GM23338 (cell line): ENCODE measurements around the gene TBK1. TPM values are rescaled to one million over a fixed set of nuclear protein-coding genes. Genes with fewer than 3 reads are reported as not detected.

Source experiments
- ATAC-seq: fragments of 200-7000 bp; cut with Tn5 transposase; 3 replicates; pipeline ENCODE4 v1.9.1; 2020
- DNase-seq: peaks from one replicate; pipeline ENCODE4 v3.0.0-alpha.2; 2015; ENCODE audit warnings: low spot score
- H2AFZ ChIP-seq: fragments of 200-600 bp; sonication (generic); 2 replicates; pipeline ENCODE4 v1.8.0; 2016; ENCODE audit warnings: antibody characterized with exemption, mild to moderate bottlenecking, moderate library complexity
- H3F3A ChIP-seq: fragments of 200-600 bp; sonication (generic); replicated peaks from 2 replicates; pipeline ENCODE4 v1.8.0; 2017; ENCODE audit warnings: antibody characterized with exemption, mixed run types, low read depth
- H3K27ac ChIP-seq: fragments of 200-600 bp; sonication (generic); 2 replicates; pipeline ENCODE4 v1.6.1; 2016; ENCODE audit warnings: low read depth
- H3K27me3 ChIP-seq: fragments of 200-600 bp; sonication (generic); 2 replicates; pipeline ENCODE4 v1.8.0; 2016; ENCODE audit warnings: mild to moderate bottlenecking, mixed run types, moderate library complexity; ENCODE audit not compliant: insufficient read depth
- H3K36me3 ChIP-seq: fragments of 200-600 bp; sonication (generic); 2 replicates; pipeline ENCODE4 v1.8.0; 2016; ENCODE audit warnings: mild to moderate bottlenecking; ENCODE audit not compliant: insufficient read depth
- H3K4me1 ChIP-seq: fragments of 200-600 bp; sonication (generic); 2 replicates; pipeline ENCODE4 v1.8.0; 2016; ENCODE audit warnings: mild to moderate bottlenecking, moderate library complexity; ENCODE audit not compliant: insufficient read depth
- H3K4me2 ChIP-seq: fragments of 200-600 bp; sonication (generic); 2 replicates; pipeline ENCODE4 v1.7.1; 2017; ENCODE audit warnings: mixed run types
- H3K4me3 ChIP-seq: fragments of 200-600 bp; sonication (generic); 2 replicates; pipeline ENCODE4 v1.6.1; 2016; ENCODE audit warnings: mixed run types
- H3K79me2 ChIP-seq: fragments of 200-600 bp; sonication (generic); replicated peaks from 2 replicates; pipeline ENCODE4 v1.8.0; 2017; ENCODE audit warnings: mild to moderate bottlenecking; ENCODE audit not compliant: insufficient read depth
- H3K9me2 ChIP-seq: fragments of 200-600 bp; sonication (generic); 2 replicates; pipeline ENCODE4 v1.8.0; 2017; ENCODE audit not compliant: insufficient read depth
- H4K20me1 ChIP-seq: fragments of 200-600 bp; sonication (generic); replicated peaks from 2 replicates; pipeline ENCODE4 v1.8.0; 2017; ENCODE audit warnings: mild to moderate bottlenecking; ENCODE audit not compliant: insufficient read depth
- H3K27ac Mint-ChIP-seq: 2 replicates; pipeline ENCODE4 v1.8.0; 2020; ENCODE audit warnings: inconsistent platforms, mild to moderate bottlenecking, moderate library complexity, mixed read lengths
- H3K27me3 Mint-ChIP-seq: 3 replicates; pipeline ENCODE4 v1.8.0; 2022; ENCODE audit warnings: low read depth, mild to moderate bottlenecking, moderate library complexity, mixed read lengths, inconsistent platforms; ENCODE audit not compliant: insufficient read depth, poor library complexity
- H3K36me3 Mint-ChIP-seq: 3 replicates; pipeline ENCODE4 v1.8.0; 2021; ENCODE audit warnings: low read depth, mild to moderate bottlenecking, inconsistent platforms, moderate library complexity, mixed read lengths
- H3K4me1 Mint-ChIP-seq: 3 replicates; pipeline ENCODE4 v1.8.0; 2020; ENCODE audit warnings: mild to moderate bottlenecking, inconsistent platforms, mixed read lengths
- H3K4me3 Mint-ChIP-seq: 3 replicates; pipeline ENCODE4 v1.8.0; 2021; ENCODE audit warnings: moderate library complexity, mild to moderate bottlenecking, inconsistent platforms, mixed read lengths
- H3K9me3 Mint-ChIP-seq: 3 replicates; pipeline ENCODE4 v1.8.0; 2020; ENCODE audit warnings: moderate library complexity, mild to moderate bottlenecking, inconsistent platforms, mixed read lengths
- STAT1 ChIP-seq: IDR thresholded peaks from one replicate; pipeline ENCODE4 v1.6.1; 2016; ENCODE audit warnings: antibody characterized with exemption; ENCODE audit not compliant: unreplicated experiment
- polyA plus RNA-seq: library from polyadenylated mRNA; unstranded; fragments of >200 nt; fragmentation: Nextera tagmentation; extraction: Ambion mirVana; gene quantifications from 2 replicates; pipeline ENCODE4 v1.2.1, GENCODE V29; 2016
- total RNA-seq: library from RNA; depleted of rRNA; stranded (reverse); fragments of >200 nt; shearing (Covaris generic); gene quantifications from 2 replicates; pipeline ENCODE4 v1.2.3, GENCODE V29; 2014
- TF ChIP-seq, protein P1 (sequence below): IDR thresholded peaks from 2 replicates; pipeline ENCODE4 v1.6.1; 2016; ENCODE audit warnings: antibody characterized with exemption
- TF ChIP-seq, protein P2 (sequence below): IDR thresholded peaks from one replicate; pipeline ENCODE4 v1.6.1; 2018; ENCODE audit warnings: antibody characterized with exemption; ENCODE audit not compliant: unreplicated experiment
- TF ChIP-seq, protein P3 (sequence below): fragments of 250-450 bp; sonication (Bioruptor Pico); IDR thresholded peaks from 2 replicates; pipeline ENCODE4 v1.5.0; 2020; ENCODE audit warnings: mild to moderate bottlenecking, moderate library complexity

Gene TBK1
- total and polyA plus RNA-seq, 2 experiments from 2014 or later: 21.7 to 29.9 TPM

DNA sequence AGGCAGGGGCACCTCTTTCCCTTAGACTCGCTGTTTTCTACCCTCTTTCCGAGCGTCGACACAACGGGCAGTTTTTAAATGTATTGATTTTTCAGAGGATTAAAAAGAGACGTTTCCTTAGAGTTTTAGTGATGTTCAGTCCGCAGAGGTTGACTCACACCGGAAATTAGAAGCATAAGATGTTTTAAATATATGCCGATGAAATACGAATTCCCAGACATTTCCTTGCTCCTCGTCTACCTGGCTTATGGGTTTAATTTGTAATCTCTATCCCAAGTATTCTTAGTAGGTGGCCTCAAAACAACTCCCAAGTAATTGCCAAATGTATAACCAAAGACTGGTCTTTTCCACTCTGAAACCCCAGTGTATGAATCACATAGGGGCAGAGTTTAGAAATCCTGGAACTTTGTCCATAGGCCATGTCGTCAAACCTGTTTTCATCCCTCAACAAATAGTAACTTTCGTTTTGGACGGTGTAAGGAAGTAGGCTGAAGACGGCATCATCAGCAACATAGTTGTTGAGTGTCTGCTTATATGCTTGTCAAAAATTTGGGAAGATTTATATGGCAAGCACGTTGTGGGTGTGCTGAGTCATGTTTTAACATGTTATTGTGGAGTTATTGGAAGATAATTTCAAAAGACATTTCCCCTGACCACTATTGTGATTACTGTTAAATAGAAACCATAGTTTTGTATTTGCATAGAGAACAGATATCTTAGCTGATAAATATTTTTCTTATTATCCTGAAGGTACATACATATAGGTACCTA lies 824 bp downstream of the TBK1 start:
- Histone ChIP-seq H3K79me2 (peaks cover 56% of the 10 kb centered on the region), H3K27me3 (no peaks in the 10 kb centered on the region), H3K4me1 (peaks cover 10% of the 10 kb centered on the region), H3F3A (0 out of 2 replicates have a peak, but pooled peaks cover 3% of the 10 kb centered on the region), H3K36me3 (peaks cover 6% of the 10 kb centered on the region; the same call in 1 of the 2 replicates), H3K4me2 (peak overlapping the region; percentile 78), H3K4me3 (peak overlapping the region; percentile 91), H3K27ac (0 out of 2 replicates have a peak overlapping the region, but pooled peaks have one; percentile 70), H2AFZ (peak overlapping the region; percentile 88), H3K9me2 (no peaks in the 10 kb centered on the region), H4K20me1 (peaks cover 11% of the 10 kb centered on the region; the same call in 1 of the 2 replicates)
- H3K4me3 Mint-ChIP-seq: peak overlapping the region; percentile 89
- peaks cover 22% of the 10 kb centered on the region for H3K4me1 Mint-ChIP-seq
- ATAC-seq: no peak
- no peaks in the 10 kb centered on the region; the same call in 2 of the 3 replicates for H3K9me3 Mint-ChIP-seq
- peak overlapping the region; percentile 96 for H3K27ac Mint-ChIP-seq
- peaks cover 32% of the 10 kb centered on the region; the same call in 2 of the 3 replicates for H3K36me3 Mint-ChIP-seq
- TF ChIP-seq, protein P1, sequence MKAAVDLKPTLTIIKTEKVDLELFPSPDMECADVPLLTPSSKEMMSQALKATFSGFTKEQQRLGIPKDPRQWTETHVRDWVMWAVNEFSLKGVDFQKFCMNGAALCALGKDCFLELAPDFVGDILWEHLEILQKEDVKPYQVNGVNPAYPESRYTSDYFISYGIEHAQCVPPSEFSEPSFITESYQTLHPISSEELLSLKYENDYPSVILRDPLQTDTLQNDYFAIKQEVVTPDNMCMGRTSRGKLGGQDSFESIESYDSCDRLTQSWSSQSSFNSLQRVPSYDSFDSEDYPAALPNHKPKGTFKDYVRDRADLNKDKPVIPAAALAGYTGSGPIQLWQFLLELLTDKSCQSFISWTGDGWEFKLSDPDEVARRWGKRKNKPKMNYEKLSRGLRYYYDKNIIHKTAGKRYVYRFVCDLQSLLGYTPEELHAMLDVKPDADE: no peak
- no peak for TF ChIP-seq STAT1
- TF ChIP-seq, protein P2, sequence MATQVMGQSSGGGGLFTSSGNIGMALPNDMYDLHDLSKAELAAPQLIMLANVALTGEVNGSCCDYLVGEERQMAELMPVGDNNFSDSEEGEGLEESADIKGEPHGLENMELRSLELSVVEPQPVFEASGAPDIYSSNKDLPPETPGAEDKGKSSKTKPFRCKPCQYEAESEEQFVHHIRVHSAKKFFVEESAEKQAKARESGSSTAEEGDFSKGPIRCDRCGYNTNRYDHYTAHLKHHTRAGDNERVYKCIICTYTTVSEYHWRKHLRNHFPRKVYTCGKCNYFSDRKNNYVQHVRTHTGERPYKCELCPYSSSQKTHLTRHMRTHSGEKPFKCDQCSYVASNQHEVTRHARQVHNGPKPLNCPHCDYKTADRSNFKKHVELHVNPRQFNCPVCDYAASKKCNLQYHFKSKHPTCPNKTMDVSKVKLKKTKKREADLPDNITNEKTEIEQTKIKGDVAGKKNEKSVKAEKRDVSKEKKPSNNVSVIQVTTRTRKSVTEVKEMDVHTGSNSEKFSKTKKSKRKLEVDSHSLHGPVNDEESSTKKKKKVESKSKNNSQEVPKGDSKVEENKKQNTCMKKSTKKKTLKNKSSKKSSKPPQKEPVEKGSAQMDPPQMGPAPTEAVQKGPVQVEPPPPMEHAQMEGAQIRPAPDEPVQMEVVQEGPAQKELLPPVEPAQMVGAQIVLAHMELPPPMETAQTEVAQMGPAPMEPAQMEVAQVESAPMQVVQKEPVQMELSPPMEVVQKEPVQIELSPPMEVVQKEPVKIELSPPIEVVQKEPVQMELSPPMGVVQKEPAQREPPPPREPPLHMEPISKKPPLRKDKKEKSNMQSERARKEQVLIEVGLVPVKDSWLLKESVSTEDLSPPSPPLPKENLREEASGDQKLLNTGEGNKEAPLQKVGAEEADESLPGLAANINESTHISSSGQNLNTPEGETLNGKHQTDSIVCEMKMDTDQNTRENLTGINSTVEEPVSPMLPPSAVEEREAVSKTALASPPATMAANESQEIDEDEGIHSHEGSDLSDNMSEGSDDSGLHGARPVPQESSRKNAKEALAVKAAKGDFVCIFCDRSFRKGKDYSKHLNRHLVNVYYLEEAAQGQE: no peak
- DNase-seq: peak; percentile 21
- H3K27me3 Mint-ChIP-seq: peaks cover 5% of the 10 kb centered on the region

- peaks cover 11% of the 10 kb centered on the region; the same call in 1 of the 2 replicates for H4K20me1 ChIP-seq
- no peak for ATAC-seq
- H3K79me2 ChIP-seq: peaks cover 80% of the 10 kb centered on the region
- H3K9me3 Mint-ChIP-seq: no peaks in the 10 kb centered on the region; the same call in 2 of the 3 replicates
- no peaks in the 10 kb centered on the region for H3K27me3 Mint-ChIP-seq
- H3K9me2 ChIP-seq: no peaks in the 10 kb centered on the region
- no peak overlapping the region for H3K4me3 ChIP-seq
- no peaks in the 10 kb centered on the region for H3F3A ChIP-seq
- H3K27ac ChIP-seq: no peak overlapping the region
- no peaks in the 10 kb centered on the region for H3K27me3 ChIP-seq
- no peak overlapping the region for H3K27ac Mint-ChIP-seq
- no peak overlapping the region for H2AFZ ChIP-seq
- peaks cover 23% of the 10 kb centered on the region; the same call in 2 of the 3 replicates for H3K36me3 Mint-ChIP-seq
- H3K4me2 ChIP-seq: no peak overlapping the region
- no peak overlapping the region for H3K4me3 Mint-ChIP-seq
- peaks cover 26% of the 10 kb centered on the region for H3K4me1 Mint-ChIP-seq
- no peak for DNase-seq
- H3K4me1 ChIP-seq: peaks cover 11% of the 10 kb centered on the region
- no peaks in the 10 kb centered on the region; the same call in 1 of the 2 replicates for H3K36me3 ChIP-seq
- no peak for TF ChIP-seq STAT1
- TF ChIP-seq, protein P3, sequence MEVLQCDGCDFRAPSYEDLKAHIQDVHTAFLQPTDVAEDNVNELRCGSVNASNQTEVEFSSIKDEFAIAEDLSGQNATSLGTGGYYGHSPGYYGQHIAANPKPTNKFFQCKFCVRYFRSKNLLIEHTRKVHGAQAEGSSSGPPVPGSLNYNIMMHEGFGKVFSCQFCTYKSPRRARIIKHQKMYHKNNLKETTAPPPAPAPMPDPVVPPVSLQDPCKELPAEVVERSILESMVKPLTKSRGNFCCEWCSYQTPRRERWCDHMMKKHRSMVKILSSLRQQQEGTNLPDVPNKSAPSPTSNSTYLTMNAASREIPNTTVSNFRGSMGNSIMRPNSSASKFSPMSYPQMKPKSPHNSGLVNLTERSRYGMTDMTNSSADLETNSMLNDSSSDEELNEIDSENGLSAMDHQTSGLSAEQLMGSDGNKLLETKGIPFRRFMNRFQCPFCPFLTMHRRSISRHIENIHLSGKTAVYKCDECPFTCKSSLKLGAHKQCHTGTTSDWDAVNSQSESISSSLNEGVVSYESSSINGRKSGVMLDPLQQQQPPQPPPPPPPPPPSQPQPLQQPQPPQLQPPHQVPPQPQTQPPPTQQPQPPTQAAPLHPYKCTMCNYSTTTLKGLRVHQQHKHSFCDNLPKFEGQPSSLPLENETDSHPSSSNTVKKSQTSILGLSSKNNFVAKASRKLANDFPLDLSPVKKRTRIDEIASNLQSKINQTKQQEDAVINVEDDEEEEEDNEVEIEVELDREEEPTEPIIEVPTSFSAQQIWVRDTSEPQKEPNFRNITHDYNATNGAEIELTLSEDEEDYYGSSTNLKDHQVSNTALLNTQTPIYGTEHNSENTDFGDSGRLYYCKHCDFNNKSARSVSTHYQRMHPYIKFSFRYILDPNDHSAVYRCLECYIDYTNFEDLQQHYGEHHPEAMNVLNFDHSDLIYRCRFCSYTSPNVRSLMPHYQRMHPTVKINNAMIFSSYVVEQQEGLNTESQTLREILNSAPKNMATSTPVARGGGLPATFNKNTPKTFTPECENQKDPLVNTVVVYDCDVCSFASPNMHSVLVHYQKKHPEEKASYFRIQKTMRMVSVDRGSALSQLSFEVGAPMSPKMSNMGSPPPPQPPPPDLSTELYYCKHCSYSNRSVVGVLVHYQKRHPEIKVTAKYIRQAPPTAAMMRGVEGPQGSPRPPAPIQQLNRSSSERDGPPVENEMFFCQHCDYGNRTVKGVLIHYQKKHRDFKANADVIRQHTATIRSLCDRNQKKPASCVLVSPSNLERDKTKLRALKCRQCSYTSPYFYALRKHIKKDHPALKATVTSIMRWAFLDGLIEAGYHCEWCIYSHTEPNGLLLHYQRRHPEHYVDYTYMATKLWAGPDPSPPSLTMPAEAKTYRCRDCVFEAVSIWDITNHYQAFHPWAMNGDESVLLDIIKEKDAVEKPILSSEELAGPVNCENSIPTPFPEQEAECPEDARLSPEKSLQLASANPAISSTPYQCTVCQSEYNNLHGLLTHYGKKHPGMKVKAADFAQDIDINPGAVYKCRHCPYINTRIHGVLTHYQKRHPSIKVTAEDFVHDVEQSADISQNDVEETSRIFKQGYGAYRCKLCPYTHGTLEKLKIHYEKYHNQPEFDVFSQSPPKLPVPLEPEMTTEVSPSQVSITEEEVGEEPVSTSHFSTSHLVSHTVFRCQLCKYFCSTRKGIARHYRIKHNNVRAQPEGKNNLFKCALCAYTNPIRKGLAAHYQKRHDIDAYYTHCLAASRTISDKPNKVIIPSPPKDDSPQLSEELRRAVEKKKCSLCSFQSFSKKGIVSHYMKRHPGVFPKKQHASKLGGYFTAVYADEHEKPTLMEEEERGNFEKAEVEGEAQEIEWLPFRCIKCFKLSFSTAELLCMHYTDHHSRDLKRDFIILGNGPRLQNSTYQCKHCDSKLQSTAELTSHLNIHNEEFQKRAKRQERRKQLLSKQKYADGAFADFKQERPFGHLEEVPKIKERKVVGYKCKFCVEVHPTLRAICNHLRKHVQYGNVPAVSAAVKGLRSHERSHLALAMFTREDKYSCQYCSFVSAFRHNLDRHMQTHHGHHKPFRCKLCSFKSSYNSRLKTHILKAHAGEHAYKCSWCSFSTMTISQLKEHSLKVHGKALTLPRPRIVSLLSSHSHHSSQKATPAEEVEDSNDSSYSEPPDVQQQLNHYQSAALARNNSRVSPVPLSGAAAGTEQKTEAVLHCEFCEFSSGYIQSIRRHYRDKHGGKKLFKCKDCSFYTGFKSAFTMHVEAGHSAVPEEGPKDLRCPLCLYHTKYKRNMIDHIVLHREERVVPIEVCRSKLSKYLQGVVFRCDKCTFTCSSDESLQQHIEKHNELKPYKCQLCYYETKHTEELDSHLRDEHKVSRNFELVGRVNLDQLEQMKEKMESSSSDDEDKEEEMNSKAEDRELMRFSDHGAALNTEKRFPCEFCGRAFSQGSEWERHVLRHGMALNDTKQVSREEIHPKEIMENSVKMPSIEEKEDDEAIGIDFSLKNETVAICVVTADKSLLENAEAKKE (CRISPR knock-in tag): no peak
- TF ChIP-seq, protein P2: no peak
Measured at GRCh38 chr12:64455506-64455905, 3.6 kb downstream of the TBK1 start.
